ENCODE data around the gene LIPC. TPM values are rescaled to one million over a fixed set of nuclear protein-coding genes. Genes with fewer than 3 reads are reported as not detected.

LIPC gene
- total RNA-seq, 4 donors from 2014 or later, result 0.47 TPM; not detected in 3

DNA sequence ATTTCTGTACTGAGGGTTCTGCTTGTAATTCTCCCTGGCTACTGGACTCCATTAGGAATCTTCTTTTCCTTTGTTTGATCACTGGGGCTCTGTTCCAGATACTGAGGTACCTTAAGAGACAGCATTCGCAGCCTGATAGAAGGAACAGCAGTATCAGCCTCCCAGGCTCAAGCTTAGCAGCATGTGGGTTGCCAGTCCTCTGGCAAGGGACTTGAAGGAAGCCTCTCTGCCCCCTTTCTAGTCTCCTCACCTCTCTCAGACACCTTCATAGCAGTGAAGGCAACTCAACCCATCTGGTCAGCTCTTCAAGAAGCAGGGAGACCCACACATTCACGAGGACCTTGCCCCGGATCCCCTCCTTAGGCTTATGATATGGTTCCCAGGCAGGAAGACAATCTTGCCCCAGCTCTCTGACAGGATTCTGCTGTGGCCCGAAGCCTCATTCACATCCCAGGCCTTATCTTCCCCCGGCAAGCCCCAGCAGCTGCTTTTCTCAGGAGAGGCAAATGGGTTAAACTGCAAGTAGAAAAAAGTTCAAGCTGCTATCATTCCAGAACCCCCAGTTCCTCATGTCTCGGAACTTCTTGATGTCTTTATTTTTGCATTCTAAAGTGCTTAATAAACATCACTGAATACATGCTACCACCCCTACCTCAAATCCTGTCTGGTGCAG is 153.1 kb downstream of the LIPC start:
- Histone ChIP-seq H3K27me3 (peaks cover 0 to 4% (median 0%) of the 10 kb centered on the region in 3 donors), H3K9me3 (no peaks in the 10 kb centered on the region), H3K36me3 (no peaks in the 10 kb centered on the region), H3K4me3 (no peak overlapping the region), H3K4me1 (no peaks in the 10 kb centered on the region), H3K27ac (no peak overlapping the region)
- no peak for TF ChIP-seq POLR2A (IDR thresholded peaks at IDR 0.05)
- TF ChIP-seq, protein P1, sequence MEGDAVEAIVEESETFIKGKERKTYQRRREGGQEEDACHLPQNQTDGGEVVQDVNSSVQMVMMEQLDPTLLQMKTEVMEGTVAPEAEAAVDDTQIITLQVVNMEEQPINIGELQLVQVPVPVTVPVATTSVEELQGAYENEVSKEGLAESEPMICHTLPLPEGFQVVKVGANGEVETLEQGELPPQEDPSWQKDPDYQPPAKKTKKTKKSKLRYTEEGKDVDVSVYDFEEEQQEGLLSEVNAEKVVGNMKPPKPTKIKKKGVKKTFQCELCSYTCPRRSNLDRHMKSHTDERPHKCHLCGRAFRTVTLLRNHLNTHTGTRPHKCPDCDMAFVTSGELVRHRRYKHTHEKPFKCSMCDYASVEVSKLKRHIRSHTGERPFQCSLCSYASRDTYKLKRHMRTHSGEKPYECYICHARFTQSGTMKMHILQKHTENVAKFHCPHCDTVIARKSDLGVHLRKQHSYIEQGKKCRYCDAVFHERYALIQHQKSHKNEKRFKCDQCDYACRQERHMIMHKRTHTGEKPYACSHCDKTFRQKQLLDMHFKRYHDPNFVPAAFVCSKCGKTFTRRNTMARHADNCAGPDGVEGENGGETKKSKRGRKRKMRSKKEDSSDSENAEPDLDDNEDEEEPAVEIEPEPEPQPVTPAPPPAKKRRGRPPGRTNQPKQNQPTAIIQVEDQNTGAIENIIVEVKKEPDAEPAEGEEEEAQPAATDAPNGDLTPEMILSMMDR (IDR thresholded peaks at IDR 0.05 in 4 of 5, conservative IDR thresholded peaks at IDR 0.05 in 1 of 5), result no peak
- intact Hi-C loops (cut with DNase I; ENCODE audit: low total_unique reads) (no loop called here), in situ Hi-C loops (cut with MboI; ENCODE audit: low sequenced_read_pairs in 4 of 4) (no loop called here)
- ATAC-seq, result no peak
- DNase-seq, result no peak

DNA sequence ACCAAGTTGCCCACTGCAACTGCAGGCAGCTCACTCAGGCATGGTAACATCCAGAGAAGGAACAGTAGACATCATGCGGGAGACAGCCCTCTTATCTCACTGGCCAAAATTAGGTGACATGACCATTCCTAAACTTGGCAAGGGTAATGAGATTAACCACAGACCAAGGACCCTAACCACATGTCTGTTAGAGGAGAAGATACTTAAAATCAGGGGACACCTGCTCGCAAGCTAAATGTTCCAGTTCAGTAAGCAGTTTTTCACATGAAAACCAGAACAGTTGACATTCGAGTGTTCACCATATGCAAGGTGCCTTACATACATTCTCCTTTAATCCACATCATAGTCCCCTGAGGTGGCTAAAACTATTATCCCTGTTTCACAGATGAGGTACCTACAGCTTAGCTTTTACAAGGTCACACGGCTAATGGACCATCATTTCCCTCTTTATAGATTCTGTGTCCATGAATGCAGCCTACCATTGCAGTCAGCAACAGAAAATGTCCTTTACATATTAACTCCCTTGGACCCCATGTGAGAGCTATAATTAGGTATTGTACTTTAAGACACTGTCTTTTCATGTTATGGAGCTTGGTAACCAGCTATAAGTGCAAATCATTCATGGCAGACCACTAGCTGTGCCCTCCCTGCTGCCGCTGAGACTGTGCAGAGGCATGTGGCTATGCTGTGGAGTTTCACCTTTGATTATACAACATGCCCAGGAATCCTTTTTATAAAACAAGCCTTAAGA is 154.1 kb downstream of the LIPC start:
- ATAC-seq, result no peak
- no peak overlapping the region for H3K27ac ChIP-seq
- intact Hi-C loops (cut with DNase I; ENCODE audit: low total_unique reads), result no loop called here
- no peaks in the 10 kb centered on the region for H3K4me1 ChIP-seq
- in situ Hi-C loops (cut with MboI; ENCODE audit: low sequenced_read_pairs in 4 of 4), result no loop called here
- TF ChIP-seq, protein P1 (IDR thresholded peaks at IDR 0.05 in 4 of 5, conservative IDR thresholded peaks at IDR 0.05 in 1 of 5), result no peak
- TF ChIP-seq POLR2A (IDR thresholded peaks at IDR 0.05), result no peak
- peaks cover 0 to 4% (median 0%) of the 10 kb centered on the region in 3 donors for H3K27me3 ChIP-seq
- no peak for DNase-seq
- H3K4me3 ChIP-seq, result no peak overlapping the region
- H3K36me3 ChIP-seq, result no peaks in the 10 kb centered on the region
- H3K9me3 ChIP-seq, result no peaks in the 10 kb centered on the region

DNA sequence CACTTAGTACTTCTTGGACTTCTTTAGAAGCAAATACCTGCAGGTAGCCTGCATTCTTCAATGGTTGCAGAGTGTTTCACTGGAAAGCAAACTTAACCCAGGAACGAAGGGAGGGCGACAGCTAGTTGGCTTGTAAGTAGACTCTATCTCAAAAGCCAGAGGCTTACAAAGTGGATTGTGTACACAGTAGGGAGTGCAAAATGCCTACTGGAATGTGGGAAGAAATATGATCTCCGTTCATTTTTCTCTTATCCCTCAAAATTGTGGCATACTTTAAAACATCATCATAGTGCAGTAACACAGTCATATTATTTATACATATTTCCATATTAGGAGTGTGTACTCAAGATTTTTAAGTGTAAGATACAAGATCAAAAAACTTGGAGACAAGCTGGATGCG is 155.7 kb downstream of the LIPC start:
- H3K4me1 ChIP-seq, result no peaks in the 10 kb centered on the region
- no peak for ATAC-seq
- TF ChIP-seq POLR2A (IDR thresholded peaks at IDR 0.05), result no peak
- TF ChIP-seq, protein P1 (IDR thresholded peaks at IDR 0.05 in 4 of 5, conservative IDR thresholded peaks at IDR 0.05 in 1 of 5), result no peak
- H3K4me3 ChIP-seq, result no peak overlapping the region
- in situ Hi-C loops (cut with MboI; ENCODE audit: low sequenced_read_pairs in 4 of 4), result no loop called here
- H3K27me3 ChIP-seq, result peaks cover 0 to 4% (median 0%) of the 10 kb centered on the region in 3 donors
- no peak overlapping the region for H3K27ac ChIP-seq
- intact Hi-C loops (cut with DNase I; ENCODE audit: low total_unique reads), result no loop called here
- no peak for DNase-seq
- no peaks in the 10 kb centered on the region for H3K9me3 ChIP-seq
- no peaks in the 10 kb centered on the region for H3K36me3 ChIP-seq

DNA sequence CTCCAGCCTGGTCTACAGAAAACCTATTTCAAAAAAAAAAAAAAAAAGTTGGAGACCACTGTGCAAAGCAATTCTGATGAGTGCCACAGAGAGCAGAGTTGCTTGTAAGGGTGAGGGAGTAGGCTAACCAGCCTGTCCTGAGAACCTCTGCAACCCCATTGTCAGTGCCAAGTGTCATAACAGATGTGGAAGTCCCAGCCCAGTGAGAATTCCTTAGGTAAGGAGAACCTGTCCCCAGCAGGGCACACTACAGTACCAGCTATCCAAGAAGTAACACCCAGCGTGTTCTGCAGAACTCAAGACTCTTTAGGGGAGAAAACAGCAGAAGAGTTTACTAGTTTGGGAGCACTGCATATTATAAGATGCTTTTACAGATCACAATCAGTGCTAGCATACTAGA is 156.3 kb downstream of the LIPC start:
- intact Hi-C loops (cut with DNase I; ENCODE audit: low total_unique reads), result no loop called here
- ATAC-seq, result peak in 1 of 2 donors; percentile 36

More for the DNA sequence above, 156.3 kb downstream of the LIPC start:
- Histone ChIP-seq H3K36me3 (no peaks in the 10 kb centered on the region), H3K4me1 (no peaks in the 10 kb centered on the region), H3K4me3 (no peak overlapping the region), H3K9me3 (no peaks in the 10 kb centered on the region), H3K27me3 (peaks cover 0 to 4% (median 0%) of the 10 kb centered on the region in 3 donors), H3K27ac (no peak overlapping the region)
- TF ChIP-seq, protein P1 (IDR thresholded peaks at IDR 0.05 in 4 of 5, conservative IDR thresholded peaks at IDR 0.05 in 1 of 5), result no peak
- TF ChIP-seq POLR2A (IDR thresholded peaks at IDR 0.05), result no peak
- in situ Hi-C loops (cut with MboI; ENCODE audit: low sequenced_read_pairs in 4 of 4), result no loop called here
- no peak for DNase-seq
